ENCODE results near the gene TAF4.

The TAF4 gene

GRCh38 chr20:62003567-62004405 lies 61.9 kb downstream of the TAF4 start:
- no peak overlapping the region for H3K27ac ChIP-seq
- no peak for TF ChIP-seq CTCF (IDR thresholded peaks at IDR 0.05)
- no peak for TF ChIP-seq ZFX (IDR thresholded peaks at IDR 0.05; ENCODE audit: borderline replicate concordance)

- H3K27ac ChIP-seq, result no peak overlapping the region
- TF ChIP-seq CTCF (IDR thresholded peaks at IDR 0.05) (no peak), ZFX (IDR thresholded peaks at IDR 0.05; ENCODE audit: borderline replicate concordance) (no peak)
Observed at GRCh38 chr20:62002882-62003480, 62.7 kb downstream of the TAF4 start.

- H3K27ac ChIP-seq, result no peak overlapping the region
- TF ChIP-seq CTCF (IDR thresholded peaks at IDR 0.05) (no peak), ZFX (IDR thresholded peaks at IDR 0.05; ENCODE audit: borderline replicate concordance) (no peak)
Observed at GRCh38 chr20:62001178-62001715, 64.4 kb downstream of the TAF4 start.

GRCh38 chr20:61998343-61999121 lies 67.1 kb downstream of the TAF4 start:
- TF ChIP-seq ZFX (IDR thresholded peaks at IDR 0.05; ENCODE audit: borderline replicate concordance) (no peak), CTCF (IDR thresholded peaks at IDR 0.05) (no peak)
- H3K27ac ChIP-seq, result no peak overlapping the region

GRCh38 chr20:61997891-61998290 lies 67.8 kb downstream of the TAF4 start:
- no peak overlapping the region for H3K27ac ChIP-seq
- TF ChIP-seq CTCF (IDR thresholded peaks at IDR 0.05) (no peak), ZFX (IDR thresholded peaks at IDR 0.05; ENCODE audit: borderline replicate concordance) (no peak)

- TF ChIP-seq ZFX (IDR thresholded peaks at IDR 0.05; ENCODE audit: borderline replicate concordance) (no peak), CTCF (IDR thresholded peaks at IDR 0.05) (no peak)
- no peak overlapping the region for H3K27ac ChIP-seq
Observed at GRCh38 chr20:61997372-61997771, 68.3 kb downstream of the TAF4 start.

Measured in 22Rv1 (cell line).